Transverse colon (tissue), 4 donors: ENCODE results near the gene INSC. TPM values are rescaled to one million over a fixed set of nuclear protein-coding genes. Genes with fewer than 3 reads are reported as not detected.

ENCODE experiments used
- DNase-seq: peaks from one replicate; pipeline ENCODE4 v3.0.0-alpha.2; 2019
- H3K27ac ChIP-seq, 4 donors: fragments of 200-600 bp; sonication (generic); 2 replicates each; pipeline ENCODE4 v1.5.1; 2016 to 2018; ENCODE audit warnings: inconsistent platforms in 4 of 4
- H3K27me3 ChIP-seq: fragments of 200-600 bp; sonication (generic); 2 replicates; pipeline ENCODE4 v1.5.1; 2017; ENCODE audit warnings: inconsistent platforms
- H3K36me3 ChIP-seq, 4 donors: fragments of 200-600 bp; sonication (generic); 2 replicates each; pipeline ENCODE4 v1.5.1; 2017 to 2019; ENCODE audit warnings: inconsistent platforms in 4 of 4
- H3K4me1 ChIP-seq, 4 donors: fragments of 200-600 bp; sonication (generic); 2 replicates each; pipeline ENCODE4 v1.5.1; 2017 to 2020; ENCODE audit warnings: inconsistent platforms in 4 of 4
- H3K4me3 ChIP-seq, 4 donors: fragments of 200-600 bp; sonication (generic); 1 replicate in 1 of 4; 2 replicates in 3 of 4; pipeline versions ENCODE4 v1.5.1 to v1.6.1; 2017 to 2019; ENCODE audit warnings: inconsistent platforms in 4 of 4
- H3K9me3 ChIP-seq, 2 donors: fragments of 200-600 bp; sonication (generic); 2 replicates each; pipeline ENCODE4 v1.5.1; 2017 to 2019; ENCODE audit warnings: inconsistent platforms in 2 of 2
- EP300 ChIP-seq: sonication (generic); formaldehyde crosslinking; IDR thresholded peaks from one replicate; pipeline ENCODE4 v1.6.1; 2017; ENCODE audit warnings: antibody characterized with exemption, low read depth
- POLR2A ChIP-seq: fragments of 450-650 bp; IDR thresholded peaks from one replicate; pipeline ENCODE4 v1.6.1; 2016; ENCODE audit warnings: antibody characterized with exemption, mild to moderate bottlenecking, moderate library complexity
- POLR2AphosphoS5 ChIP-seq, 3 donors: sonication (generic); formaldehyde crosslinking; IDR thresholded peaks; one replicate each; pipeline ENCODE4 v1.6.1; 2016; ENCODE audit warnings: antibody characterized with exemption in 3 of 3
- WGBS, 2 donors: methylation state at CpG; one replicate each; pipeline ENCODE4 v1.1.5; 2018; ENCODE audit warnings: low coverage in 1 of 2; 5-methylcytosine and 5-hydroxymethylcytosine counted together
- in situ Hi-C, 4 donors: fragments of 200-750 bp; cut with MboI; loops; one replicate each; pipeline versions ENCODE4 v1.15.0 to v1.15.1; 2017; ENCODE audit warnings: low sequenced_read_pairs in 3 of 4, low pct_ligation_motif_present in 1 of 4, low pct_unique_long_range_greater_than_20kb in 1 of 4
- intact Hi-C: fragments of 100-400 bp; cut with DNase I; formaldehyde crosslinking; loops from one replicate; pipeline ENCODE4 v1.15.1; 2023; ENCODE audit warnings: low total_unique reads
- total RNA-seq, 4 donors: library from RNA; depleted of rRNA; stranded (reverse); fragments of >200 nt; gene quantifications; one replicate each; pipeline ENCODE4 v1.1.0, GENCODE V29; 2016
- TF ChIP-seq, protein P1 (sequence below), 5 experiments: fragments of 200-600 bp in 3 of 5; fragments of 450-650 bp in 2 of 5; sonication (generic) in 3 of 5; IDR thresholded peaks; 1 replicate in 2 of 5; 2 replicates in 3 of 5; pipeline ENCODE4 v1.5.1; 2016 to 2017; ENCODE audit warnings: antibody characterized with exemption in 5 of 5, inconsistent platforms in 3 of 5, mild to moderate bottlenecking in 2 of 5, moderate library complexity in 1 of 5

Gene INSC
- total RNA-seq, 4 donors from 2014 or later: 0.60 to 1.9 (median 1.3) TPM

DNA sequence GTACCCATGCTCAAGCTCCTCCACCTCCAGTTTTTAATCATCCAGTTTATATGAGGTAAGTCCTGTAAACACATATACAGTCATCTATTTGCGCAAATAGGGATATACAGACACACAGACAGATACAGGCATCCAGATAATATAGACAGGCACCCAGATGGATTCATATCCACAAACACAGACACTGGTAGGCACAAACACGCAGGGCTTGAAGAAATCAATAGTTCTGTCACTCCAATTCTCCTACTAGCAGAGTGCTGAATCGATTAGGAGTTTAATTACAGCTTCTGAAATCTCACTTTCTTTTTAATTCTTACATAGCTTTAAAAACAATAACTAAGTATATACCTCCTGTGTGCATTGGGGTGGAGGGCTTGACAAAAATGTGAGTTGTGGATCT, 56.0 kb downstream of the INSC start:
- DNase-seq: no peak
- intact Hi-C loops (no loop called here), in situ Hi-C loops (no loop called here)
- no peaks in the 10 kb centered on the region for H3K27me3 ChIP-seq
- H3K27ac ChIP-seq: no peak overlapping the region
- H3K9me3 ChIP-seq: no peaks in the 10 kb centered on the region
- H3K4me1 ChIP-seq: no peaks in the 10 kb centered on the region
- no peaks in the 10 kb centered on the region for H3K36me3 ChIP-seq
- TF ChIP-seq POLR2AphosphoS5 (IDR thresholded peaks at IDR 0.05): no peak
- no peak for TF ChIP-seq EP300
- TF ChIP-seq, protein P1, sequence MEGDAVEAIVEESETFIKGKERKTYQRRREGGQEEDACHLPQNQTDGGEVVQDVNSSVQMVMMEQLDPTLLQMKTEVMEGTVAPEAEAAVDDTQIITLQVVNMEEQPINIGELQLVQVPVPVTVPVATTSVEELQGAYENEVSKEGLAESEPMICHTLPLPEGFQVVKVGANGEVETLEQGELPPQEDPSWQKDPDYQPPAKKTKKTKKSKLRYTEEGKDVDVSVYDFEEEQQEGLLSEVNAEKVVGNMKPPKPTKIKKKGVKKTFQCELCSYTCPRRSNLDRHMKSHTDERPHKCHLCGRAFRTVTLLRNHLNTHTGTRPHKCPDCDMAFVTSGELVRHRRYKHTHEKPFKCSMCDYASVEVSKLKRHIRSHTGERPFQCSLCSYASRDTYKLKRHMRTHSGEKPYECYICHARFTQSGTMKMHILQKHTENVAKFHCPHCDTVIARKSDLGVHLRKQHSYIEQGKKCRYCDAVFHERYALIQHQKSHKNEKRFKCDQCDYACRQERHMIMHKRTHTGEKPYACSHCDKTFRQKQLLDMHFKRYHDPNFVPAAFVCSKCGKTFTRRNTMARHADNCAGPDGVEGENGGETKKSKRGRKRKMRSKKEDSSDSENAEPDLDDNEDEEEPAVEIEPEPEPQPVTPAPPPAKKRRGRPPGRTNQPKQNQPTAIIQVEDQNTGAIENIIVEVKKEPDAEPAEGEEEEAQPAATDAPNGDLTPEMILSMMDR (IDR thresholded peaks at IDR 0.05): no peak
- TF ChIP-seq POLR2A: no peak
- H3K4me3 ChIP-seq: no peak overlapping the region
- WGBS, 2 donors: 79 to 84% methylated on average over 3 of the region's 3 CpGs

- H3K27me3 ChIP-seq: no peaks in the 10 kb centered on the region
- H3K36me3 ChIP-seq: no peaks in the 10 kb centered on the region
- intact Hi-C loops (no loop called here), in situ Hi-C loops (no loop called here)
- no peaks in the 10 kb centered on the region for H3K9me3 ChIP-seq
- no peak overlapping the region for H3K27ac ChIP-seq
- no peak overlapping the region for H3K4me3 ChIP-seq
- TF ChIP-seq, protein P1 (IDR thresholded peaks at IDR 0.05): no peak
- TF ChIP-seq POLR2AphosphoS5 (IDR thresholded peaks at IDR 0.05) (no peak), POLR2A (no peak), EP300 (no peak)
- DNase-seq: no peak
- H3K4me1 ChIP-seq: no peaks in the 10 kb centered on the region
- 87 to 95% methylated on average over 3 of the region's 3 CpGs for WGBS, 2 donors
These were observed 57.2 kb downstream of the INSC start for GRCh38 chr11:15171956-15172355.

- no peak overlapping the region for H3K27ac ChIP-seq
- no peaks in the 10 kb centered on the region for H3K27me3 ChIP-seq
- DNase-seq: no peak
- H3K4me1 ChIP-seq: no peaks in the 10 kb centered on the region
- no peak for TF ChIP-seq POLR2A
- no peak for TF ChIP-seq POLR2AphosphoS5 (IDR thresholded peaks at IDR 0.05)
- no peak for TF ChIP-seq EP300
- TF ChIP-seq, protein P1 (IDR thresholded peaks at IDR 0.05): no peak
- 88% methylated on average over 11 of the region's 11 CpGs; no CpG with 5 or more reads in 1 of the 2 donors for WGBS, 2 donors
- in situ Hi-C loops: no loop called here
- intact Hi-C loops: no loop called here
- H3K9me3 ChIP-seq: no peaks in the 10 kb centered on the region
- no peak overlapping the region for H3K4me3 ChIP-seq
- H3K36me3 ChIP-seq: no peaks in the 10 kb centered on the region
These were observed 61.1 kb downstream of the INSC start for GRCh38 chr11:15175831-15176230.

DNA sequence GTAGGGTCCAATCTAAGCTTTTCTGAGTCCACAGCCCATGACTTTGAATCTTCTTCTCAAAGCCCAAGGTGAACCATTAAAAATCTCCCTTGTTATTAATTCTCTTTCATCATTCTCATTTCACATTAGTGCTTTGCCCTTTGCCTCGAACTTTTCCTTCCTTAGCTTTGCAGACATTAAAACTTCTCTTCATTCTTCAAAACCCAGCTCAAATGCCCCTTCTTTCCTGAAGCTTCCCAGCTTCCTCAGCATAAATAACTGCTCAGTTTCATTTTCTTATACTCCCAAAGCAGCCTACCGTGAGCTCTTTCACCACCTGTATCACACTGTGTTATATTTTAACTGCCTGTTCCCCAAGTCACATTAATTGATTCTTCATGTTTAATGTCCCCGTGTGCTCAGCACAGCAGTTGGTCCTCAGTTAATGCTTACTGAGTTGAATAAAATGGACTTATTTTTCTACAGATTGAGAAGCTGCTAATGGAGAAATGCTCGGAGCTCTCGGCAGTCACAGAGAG, 62.0 kb downstream of the INSC start:
- no peak for DNase-seq
- no peak overlapping the region for H3K27ac ChIP-seq
- TF ChIP-seq, protein P1 (IDR thresholded peaks at IDR 0.05): no peak
- TF ChIP-seq POLR2AphosphoS5 (IDR thresholded peaks at IDR 0.05): no peak
- no peak for TF ChIP-seq POLR2A
- no peak for TF ChIP-seq EP300
- H3K4me1 ChIP-seq: no peaks in the 10 kb centered on the region
- 68 to 84% methylated on average over 5 of the region's 5 CpGs for WGBS, 2 donors
- H3K9me3 ChIP-seq: no peaks in the 10 kb centered on the region
- intact Hi-C loops (no loop called here), in situ Hi-C loops (no loop called here)
- H3K36me3 ChIP-seq: no peaks in the 10 kb centered on the region
- no peak overlapping the region for H3K4me3 ChIP-seq
- no peaks in the 10 kb centered on the region for H3K27me3 ChIP-seq
